ENCODE measurements around the gene ACSL3.

The ACSL3 gene

DNA sequence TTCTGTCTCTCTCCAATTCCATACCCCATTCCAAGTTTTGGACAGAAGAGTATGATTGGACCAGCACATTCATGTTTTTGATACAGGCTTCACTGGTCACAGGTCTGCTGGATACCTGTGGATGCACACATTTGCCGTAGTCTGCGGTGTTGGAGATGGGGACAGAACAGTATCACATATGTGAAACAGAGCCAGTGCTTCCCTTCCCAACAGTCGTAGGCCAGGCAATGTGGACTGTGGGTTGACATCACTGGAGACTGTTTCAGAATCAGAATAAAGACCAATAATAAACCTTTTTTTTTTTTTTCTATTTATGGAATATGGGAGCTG is 18.7 kb downstream of the ACSL3 start:
- Histone ChIP-seq H3K9me3 (ENCODE audit: control insufficient read depth, insufficient read depth, low read length) (no peaks in the 10 kb centered on the region), H3K36me3 (ENCODE audit: control insufficient read depth, insufficient read depth, low read length) (no peaks in the 10 kb centered on the region), H3K4me1 (ENCODE audit: control insufficient read depth, insufficient read depth, low read length) (no peaks in the 10 kb centered on the region), H3K27ac (ENCODE audit: low read length) (no peak overlapping the region), H3K27me3 (ENCODE audit: control insufficient read depth, insufficient read depth, low read length) (no peaks in the 10 kb centered on the region), H3K4me3 (ENCODE audit: low read length) (no peak overlapping the region)
- no peak for DNase-seq (ENCODE audit: low read depth, low spot score)
- no CpG with 5 or more reads among the region's 3 CpGs for WGBS (ENCODE audit: insufficient coverage, insufficient read length)

DNA sequence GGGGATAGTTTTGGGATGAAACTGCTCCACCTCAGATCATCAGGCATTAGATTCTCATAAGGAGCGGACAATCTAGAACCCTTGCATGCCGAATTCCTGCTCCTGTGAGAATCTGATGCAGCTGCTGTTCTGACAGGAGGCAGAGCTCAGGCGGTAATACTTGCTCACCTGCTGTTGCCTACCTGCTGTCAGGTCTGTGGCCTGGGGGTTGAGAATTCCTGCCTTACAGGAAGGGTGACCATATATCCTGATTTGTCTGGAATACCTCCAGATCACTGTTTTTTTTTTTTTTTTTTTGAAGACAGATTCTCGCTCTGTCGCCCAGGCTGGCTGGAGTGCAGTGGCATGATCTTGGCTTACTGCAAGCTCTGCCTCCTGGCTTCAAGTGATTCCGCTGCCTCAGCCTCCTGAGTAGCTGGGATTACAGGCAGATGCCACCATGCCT is 21.7 kb downstream of the ACSL3 start:
- no peaks in the 10 kb centered on the region for H3K27me3 ChIP-seq (ENCODE audit: control insufficient read depth, insufficient read depth, low read length)
- no peak overlapping the region for H3K4me3 ChIP-seq (ENCODE audit: low read length)
- DNase-seq (ENCODE audit: low read depth, low spot score): no peak
- no peaks in the 10 kb centered on the region for H3K36me3 ChIP-seq (ENCODE audit: control insufficient read depth, insufficient read depth, low read length)
- H3K4me1 ChIP-seq (ENCODE audit: control insufficient read depth, insufficient read depth, low read length): no peaks in the 10 kb centered on the region
- no CpG with 5 or more reads among the region's 6 CpGs for WGBS (ENCODE audit: insufficient coverage, insufficient read length)
- H3K9me3 ChIP-seq (ENCODE audit: control insufficient read depth, insufficient read depth, low read length): no peaks in the 10 kb centered on the region
- H3K27ac ChIP-seq (ENCODE audit: low read length): no peak overlapping the region

DNA sequence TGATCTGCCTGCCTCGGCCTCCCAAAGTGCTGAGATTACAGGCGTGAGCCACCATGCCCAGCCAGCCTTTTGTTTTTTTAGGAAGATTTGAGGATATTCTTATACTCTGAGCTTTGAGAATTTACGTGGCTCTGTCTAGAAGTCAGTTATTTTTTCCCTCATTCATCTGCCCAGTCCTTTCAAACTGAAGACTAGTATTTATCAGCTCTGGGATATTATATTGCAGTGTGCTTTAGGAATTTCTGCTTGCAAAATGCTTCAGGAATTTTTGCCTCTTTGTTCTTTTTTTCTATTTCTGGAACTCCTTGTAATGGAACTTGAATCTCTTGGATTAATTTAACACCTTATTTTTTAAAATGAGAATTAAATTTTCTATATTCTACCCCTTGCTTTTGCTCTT is 22.6 kb downstream of the ACSL3 start:
- no CpG with 5 or more reads among the region's 3 CpGs for WGBS (ENCODE audit: insufficient coverage, insufficient read length)
- Histone ChIP-seq H3K4me1 (ENCODE audit: control insufficient read depth, insufficient read depth, low read length) (no peaks in the 10 kb centered on the region), H3K27ac (ENCODE audit: low read length) (no peak overlapping the region), H3K9me3 (ENCODE audit: control insufficient read depth, insufficient read depth, low read length) (no peaks in the 10 kb centered on the region), H3K27me3 (ENCODE audit: control insufficient read depth, insufficient read depth, low read length) (no peaks in the 10 kb centered on the region), H3K4me3 (ENCODE audit: low read length) (no peak overlapping the region), H3K36me3 (ENCODE audit: control insufficient read depth, insufficient read depth, low read length) (no peaks in the 10 kb centered on the region)
- no peak for DNase-seq (ENCODE audit: low read depth, low spot score)

DNA sequence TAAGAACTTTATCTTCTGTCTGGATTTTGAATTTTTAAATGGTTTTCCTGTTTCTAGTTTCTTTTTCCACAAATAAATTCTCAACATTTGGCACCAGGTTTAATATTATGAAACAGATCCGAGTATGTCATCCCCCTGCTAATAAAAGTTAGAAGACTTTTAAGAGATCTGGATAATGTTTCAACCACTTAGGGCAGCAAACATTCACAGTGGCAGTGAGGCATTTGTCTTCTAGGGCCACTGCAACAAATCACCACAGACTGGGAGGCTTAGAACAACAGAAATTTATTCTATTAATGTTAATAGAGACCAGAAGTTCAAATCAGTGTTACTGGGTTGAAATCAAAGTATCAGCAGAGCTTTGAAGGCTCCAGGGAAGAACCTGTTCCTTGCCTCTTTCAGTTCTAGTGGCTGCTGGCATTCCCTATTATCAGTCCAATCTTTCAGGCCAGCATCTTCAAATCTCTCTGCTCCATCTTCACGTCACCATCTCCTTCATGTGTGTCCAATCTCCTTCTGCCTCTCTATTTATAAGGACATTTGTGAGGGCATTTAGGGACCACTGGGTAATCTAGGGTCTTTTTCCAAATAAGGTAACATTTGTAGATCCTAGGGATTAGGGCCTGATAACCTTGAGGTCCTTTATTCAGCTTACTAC is 23.4 kb downstream of the ACSL3 start:
- Histone ChIP-seq H3K9me3 (ENCODE audit: control insufficient read depth, insufficient read depth, low read length) (no peaks in the 10 kb centered on the region), H3K36me3 (ENCODE audit: control insufficient read depth, insufficient read depth, low read length) (no peaks in the 10 kb centered on the region), H3K4me1 (ENCODE audit: control insufficient read depth, insufficient read depth, low read length) (no peaks in the 10 kb centered on the region), H3K27ac (ENCODE audit: low read length) (no peak overlapping the region), H3K27me3 (ENCODE audit: control insufficient read depth, insufficient read depth, low read length) (no peaks in the 10 kb centered on the region), H3K4me3 (ENCODE audit: low read length) (no peak overlapping the region)
- no peak for DNase-seq (ENCODE audit: low read depth, low spot score)
- WGBS (ENCODE audit: insufficient coverage, insufficient read length): no CpG with 5 or more reads among the region's 2 CpGs

DNA sequence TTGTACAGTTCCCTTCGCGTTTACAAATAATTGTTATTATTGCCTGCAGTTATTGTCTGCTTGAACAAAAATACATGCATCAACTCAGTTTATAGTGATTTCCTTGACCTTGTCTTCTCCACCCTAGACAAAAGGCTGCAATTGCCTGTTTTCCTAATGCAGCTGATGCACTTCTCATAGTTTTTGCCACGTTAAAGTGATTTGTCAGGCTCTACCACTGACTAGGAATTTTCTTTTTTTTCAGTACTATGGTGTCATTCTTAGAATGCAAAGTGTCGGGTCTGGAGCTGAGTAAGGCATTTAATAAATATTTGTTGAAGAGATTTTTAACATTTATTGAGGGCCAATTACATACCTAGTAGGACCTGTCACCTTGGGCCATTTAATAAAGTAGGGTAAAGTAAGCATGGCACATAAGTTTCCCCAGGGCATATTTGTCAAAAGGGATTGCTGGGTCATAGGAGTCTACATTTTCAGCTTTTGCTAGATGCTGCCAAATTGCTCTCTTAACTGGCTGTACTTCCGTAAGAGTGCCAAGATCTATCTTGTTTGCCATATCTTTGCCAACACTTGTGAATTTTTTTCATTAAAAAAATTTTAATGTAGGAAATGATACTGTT is 24.1 kb downstream of the ACSL3 start:
- no peak overlapping the region for H3K27ac ChIP-seq (ENCODE audit: low read length)
- no peaks in the 10 kb centered on the region for H3K27me3 ChIP-seq (ENCODE audit: control insufficient read depth, insufficient read depth, low read length)
- no CpG with 5 or more reads among the region's 5 CpGs for WGBS (ENCODE audit: insufficient coverage, insufficient read length)
- no peak for DNase-seq (ENCODE audit: low read depth, low spot score)
- H3K36me3 ChIP-seq (ENCODE audit: control insufficient read depth, insufficient read depth, low read length): no peaks in the 10 kb centered on the region
- no peaks in the 10 kb centered on the region for H3K4me1 ChIP-seq (ENCODE audit: control insufficient read depth, insufficient read depth, low read length)
- H3K4me3 ChIP-seq (ENCODE audit: low read length): no peak overlapping the region
- H3K9me3 ChIP-seq (ENCODE audit: control insufficient read depth, insufficient read depth, low read length): no peaks in the 10 kb centered on the region

DNA sequence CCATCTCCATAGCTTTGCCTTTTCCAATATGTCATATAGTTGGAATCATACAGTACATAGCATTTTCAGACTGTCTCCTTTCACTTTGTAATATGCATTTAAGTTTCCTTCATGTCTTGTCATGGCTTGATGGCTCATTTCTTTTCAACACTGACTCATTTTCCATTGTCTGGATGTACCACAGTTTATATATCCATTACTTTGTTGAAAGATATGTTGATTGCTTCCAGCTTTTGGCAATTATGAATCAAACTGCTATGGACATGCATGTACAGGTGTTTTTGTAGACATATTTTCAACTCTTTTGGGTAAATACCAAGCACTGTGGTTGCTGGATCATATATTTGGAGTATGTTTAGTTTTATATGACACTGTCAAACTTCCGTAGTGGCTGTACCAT is 26.3 kb downstream of the ACSL3 start:
- DNase-seq (ENCODE audit: low read depth, low spot score): no peak
- Histone ChIP-seq H3K4me1 (ENCODE audit: control insufficient read depth, insufficient read depth, low read length) (no peaks in the 10 kb centered on the region), H3K4me3 (ENCODE audit: low read length) (no peak overlapping the region), H3K36me3 (ENCODE audit: control insufficient read depth, insufficient read depth, low read length) (no peaks in the 10 kb centered on the region), H3K9me3 (ENCODE audit: control insufficient read depth, insufficient read depth, low read length) (no peaks in the 10 kb centered on the region), H3K27ac (ENCODE audit: low read length) (no peak overlapping the region), H3K27me3 (ENCODE audit: control insufficient read depth, insufficient read depth, low read length) (no peaks in the 10 kb centered on the region)
- no CpG with 5 or more reads among the region's 1 CpG for WGBS (ENCODE audit: insufficient coverage, insufficient read length)

DNA sequence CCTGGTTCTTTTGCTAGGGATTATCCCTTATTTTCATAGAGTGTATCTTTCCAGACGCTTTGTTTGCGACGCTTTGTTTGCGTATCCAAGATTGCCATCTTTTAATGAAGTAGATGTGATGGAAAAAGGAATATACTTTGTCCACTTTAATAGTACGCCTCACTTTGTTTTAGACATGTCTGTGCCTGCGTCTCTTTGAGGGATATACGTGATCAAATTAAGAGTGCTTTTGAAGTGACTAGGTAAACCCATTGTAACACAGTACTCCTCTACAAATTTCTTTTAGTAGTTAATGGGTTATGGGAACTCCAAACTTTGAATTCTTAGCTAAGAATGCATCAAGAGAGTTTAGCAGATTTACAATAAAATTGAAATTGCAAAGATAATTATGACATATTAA is 27.9 kb downstream of the ACSL3 start:
- Histone ChIP-seq H3K4me1 (ENCODE audit: control insufficient read depth, insufficient read depth, low read length) (0 out of 2 replicates have a peak, but pooled peaks cover 1% of the 10 kb centered on the region), H3K4me3 (ENCODE audit: low read length) (no peak overlapping the region), H3K27ac (ENCODE audit: low read length) (no peak overlapping the region), H3K9me3 (ENCODE audit: control insufficient read depth, insufficient read depth, low read length) (no peaks in the 10 kb centered on the region), H3K36me3 (ENCODE audit: control insufficient read depth, insufficient read depth, low read length) (no peaks in the 10 kb centered on the region), H3K27me3 (ENCODE audit: control insufficient read depth, insufficient read depth, low read length) (no peaks in the 10 kb centered on the region)
- WGBS (ENCODE audit: insufficient coverage, insufficient read length): no CpG with 5 or more reads among the region's 7 CpGs
- no peak for DNase-seq (ENCODE audit: low read depth, low spot score)

DNA sequence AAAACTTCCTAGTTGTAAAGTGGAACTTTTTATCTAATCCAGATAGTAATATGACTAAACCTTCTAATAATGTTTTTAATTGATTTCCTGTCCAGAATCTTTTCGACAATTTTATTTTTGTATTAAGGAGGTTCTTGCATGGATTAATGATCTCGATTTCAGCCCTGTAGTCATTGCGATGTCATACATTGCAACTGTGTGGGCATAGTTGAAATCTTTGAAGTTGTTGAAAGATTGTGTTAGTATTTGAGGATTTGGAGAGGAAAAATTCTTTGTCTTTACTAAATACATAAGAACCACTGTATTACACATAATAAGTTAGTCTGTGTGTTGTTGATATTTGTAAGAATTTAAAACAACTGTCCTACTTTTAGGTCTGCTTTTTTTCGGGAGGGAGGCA is 31.1 kb downstream of the ACSL3 start:
- H3K27me3 ChIP-seq (ENCODE audit: control insufficient read depth, insufficient read depth, low read length): no peaks in the 10 kb centered on the region
- no peak overlapping the region for H3K4me3 ChIP-seq (ENCODE audit: low read length)
- H3K9me3 ChIP-seq (ENCODE audit: control insufficient read depth, insufficient read depth, low read length): no peaks in the 10 kb centered on the region
- 0 out of 2 replicates have a peak, but pooled peaks cover 1% of the 10 kb centered on the region for H3K4me1 ChIP-seq (ENCODE audit: control insufficient read depth, insufficient read depth, low read length)
- WGBS (ENCODE audit: insufficient coverage, insufficient read length): no CpG with 5 or more reads among the region's 4 CpGs
- no peak overlapping the region for H3K27ac ChIP-seq (ENCODE audit: low read length)
- H3K36me3 ChIP-seq (ENCODE audit: control insufficient read depth, insufficient read depth, low read length): no peaks in the 10 kb centered on the region
- DNase-seq (ENCODE audit: low read depth, low spot score): no peak

DNA sequence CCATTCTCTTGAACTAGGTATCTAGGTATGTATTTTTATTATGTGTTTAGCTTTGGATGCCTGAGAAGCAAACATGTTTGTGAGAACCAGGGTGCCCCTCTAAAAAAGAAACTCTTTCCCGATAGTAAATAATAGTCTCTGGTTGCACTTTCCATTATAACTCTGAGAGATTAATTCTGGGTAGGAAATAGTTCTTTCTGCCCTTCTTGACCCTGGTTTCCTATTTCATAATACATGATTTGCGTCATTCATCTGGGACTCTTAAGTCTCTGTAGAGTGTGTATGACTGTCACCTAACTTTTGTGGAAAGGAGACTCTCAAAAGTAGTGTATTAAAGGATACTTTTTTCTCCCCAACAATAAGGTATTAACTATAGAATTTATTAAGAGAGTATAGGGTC is 31.5 kb downstream of the ACSL3 start:
- Histone ChIP-seq H3K27ac (ENCODE audit: low read length) (no peak overlapping the region), H3K4me1 (ENCODE audit: control insufficient read depth, insufficient read depth, low read length) (0 out of 2 replicates have a peak, but pooled peaks cover 1% of the 10 kb centered on the region), H3K4me3 (ENCODE audit: low read length) (no peak overlapping the region), H3K27me3 (ENCODE audit: control insufficient read depth, insufficient read depth, low read length) (no peaks in the 10 kb centered on the region), H3K36me3 (ENCODE audit: control insufficient read depth, insufficient read depth, low read length) (no peaks in the 10 kb centered on the region), H3K9me3 (ENCODE audit: control insufficient read depth, insufficient read depth, low read length) (no peaks in the 10 kb centered on the region)
- WGBS (ENCODE audit: insufficient coverage, insufficient read length): no CpG with 5 or more reads among the region's 2 CpGs
- no peak for DNase-seq (ENCODE audit: low read depth, low spot score)

DNA sequence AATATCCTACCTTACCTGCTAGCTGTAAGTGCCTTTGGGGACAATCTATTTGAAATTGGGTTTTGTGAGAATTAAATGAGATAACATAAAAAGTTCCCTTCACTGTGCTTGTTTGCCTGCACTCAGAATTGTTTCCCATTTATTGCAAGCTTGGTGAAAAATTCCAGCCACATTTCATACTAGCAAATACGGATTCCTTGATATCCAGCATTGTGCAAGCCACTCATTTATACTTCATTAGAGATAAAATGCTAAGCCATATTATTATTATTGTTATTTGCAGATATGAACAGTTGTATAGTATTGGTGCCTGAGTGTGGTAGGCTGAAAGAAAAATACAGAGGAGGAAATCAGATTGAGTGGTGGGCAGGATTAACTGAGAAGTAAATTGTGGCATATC is 31.9 kb downstream of the ACSL3 start:
- 0 out of 2 replicates have a peak, but pooled peaks cover 1% of the 10 kb centered on the region for H3K4me1 ChIP-seq (ENCODE audit: control insufficient read depth, insufficient read depth, low read length)
- H3K36me3 ChIP-seq (ENCODE audit: control insufficient read depth, insufficient read depth, low read length): no peaks in the 10 kb centered on the region
- no CpG with 5 or more reads among the region's 1 CpG for WGBS (ENCODE audit: insufficient coverage, insufficient read length)
- no peak overlapping the region for H3K27ac ChIP-seq (ENCODE audit: low read length)
- no peak overlapping the region for H3K4me3 ChIP-seq (ENCODE audit: low read length)
- no peaks in the 10 kb centered on the region for H3K27me3 ChIP-seq (ENCODE audit: control insufficient read depth, insufficient read depth, low read length)
- DNase-seq (ENCODE audit: low read depth, low spot score): no peak
- no peaks in the 10 kb centered on the region for H3K9me3 ChIP-seq (ENCODE audit: control insufficient read depth, insufficient read depth, low read length)

DNA sequence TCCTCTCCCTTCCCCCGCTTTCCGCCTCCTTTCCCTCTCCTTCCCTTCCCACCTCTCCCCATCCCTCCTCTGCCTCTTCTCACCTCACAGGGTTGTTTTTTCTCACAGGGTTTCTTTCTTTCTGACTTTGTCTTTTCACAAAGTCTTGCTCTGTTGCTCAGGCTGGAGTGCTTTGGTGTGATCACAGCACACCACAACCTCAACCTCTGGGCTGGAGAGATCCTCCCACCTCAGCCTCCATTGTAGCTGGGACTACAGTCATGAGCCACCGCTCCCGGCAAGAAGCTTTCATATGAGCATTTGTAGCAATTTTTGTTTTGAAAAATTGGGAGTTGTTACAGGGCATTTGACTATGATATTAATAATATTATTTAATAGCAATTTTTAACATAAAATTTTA is 32.9 kb downstream of the ACSL3 start:
- no peak for DNase-seq (ENCODE audit: low read depth, low spot score)
- H3K36me3 ChIP-seq (ENCODE audit: control insufficient read depth, insufficient read depth, low read length): no peaks in the 10 kb centered on the region
- no peak overlapping the region for H3K4me3 ChIP-seq (ENCODE audit: low read length)
- 100% methylated on average over 2 of the region's 4 CpGs for WGBS (ENCODE audit: insufficient coverage, insufficient read length)
- no peaks in the 10 kb centered on the region for H3K9me3 ChIP-seq (ENCODE audit: control insufficient read depth, insufficient read depth, low read length)
- no peaks in the 10 kb centered on the region for H3K27me3 ChIP-seq (ENCODE audit: control insufficient read depth, insufficient read depth, low read length)
- H3K27ac ChIP-seq (ENCODE audit: low read length): no peak overlapping the region
- H3K4me1 ChIP-seq (ENCODE audit: control insufficient read depth, insufficient read depth, low read length): 0 out of 2 replicates have a peak, but pooled peaks cover 1% of the 10 kb centered on the region
